ENCODE measurements around the gene ADGRL4.

- TF ChIP-seq CREB1 (CRISPR knock-in tag; IDR thresholded peaks at IDR 0.05; ENCODE audit: low read depth) = no peak
- TF ChIP-seq EZH2 (IDR thresholded peaks at IDR 0.05; ENCODE audit: low read depth, unreplicated experiment) = no peak
- TF ChIP-seq, protein P1, sequence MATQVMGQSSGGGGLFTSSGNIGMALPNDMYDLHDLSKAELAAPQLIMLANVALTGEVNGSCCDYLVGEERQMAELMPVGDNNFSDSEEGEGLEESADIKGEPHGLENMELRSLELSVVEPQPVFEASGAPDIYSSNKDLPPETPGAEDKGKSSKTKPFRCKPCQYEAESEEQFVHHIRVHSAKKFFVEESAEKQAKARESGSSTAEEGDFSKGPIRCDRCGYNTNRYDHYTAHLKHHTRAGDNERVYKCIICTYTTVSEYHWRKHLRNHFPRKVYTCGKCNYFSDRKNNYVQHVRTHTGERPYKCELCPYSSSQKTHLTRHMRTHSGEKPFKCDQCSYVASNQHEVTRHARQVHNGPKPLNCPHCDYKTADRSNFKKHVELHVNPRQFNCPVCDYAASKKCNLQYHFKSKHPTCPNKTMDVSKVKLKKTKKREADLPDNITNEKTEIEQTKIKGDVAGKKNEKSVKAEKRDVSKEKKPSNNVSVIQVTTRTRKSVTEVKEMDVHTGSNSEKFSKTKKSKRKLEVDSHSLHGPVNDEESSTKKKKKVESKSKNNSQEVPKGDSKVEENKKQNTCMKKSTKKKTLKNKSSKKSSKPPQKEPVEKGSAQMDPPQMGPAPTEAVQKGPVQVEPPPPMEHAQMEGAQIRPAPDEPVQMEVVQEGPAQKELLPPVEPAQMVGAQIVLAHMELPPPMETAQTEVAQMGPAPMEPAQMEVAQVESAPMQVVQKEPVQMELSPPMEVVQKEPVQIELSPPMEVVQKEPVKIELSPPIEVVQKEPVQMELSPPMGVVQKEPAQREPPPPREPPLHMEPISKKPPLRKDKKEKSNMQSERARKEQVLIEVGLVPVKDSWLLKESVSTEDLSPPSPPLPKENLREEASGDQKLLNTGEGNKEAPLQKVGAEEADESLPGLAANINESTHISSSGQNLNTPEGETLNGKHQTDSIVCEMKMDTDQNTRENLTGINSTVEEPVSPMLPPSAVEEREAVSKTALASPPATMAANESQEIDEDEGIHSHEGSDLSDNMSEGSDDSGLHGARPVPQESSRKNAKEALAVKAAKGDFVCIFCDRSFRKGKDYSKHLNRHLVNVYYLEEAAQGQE (IDR thresholded peaks at IDR 0.05; ENCODE audit: unreplicated experiment) = no peak
- TF ChIP-seq, protein P2, sequence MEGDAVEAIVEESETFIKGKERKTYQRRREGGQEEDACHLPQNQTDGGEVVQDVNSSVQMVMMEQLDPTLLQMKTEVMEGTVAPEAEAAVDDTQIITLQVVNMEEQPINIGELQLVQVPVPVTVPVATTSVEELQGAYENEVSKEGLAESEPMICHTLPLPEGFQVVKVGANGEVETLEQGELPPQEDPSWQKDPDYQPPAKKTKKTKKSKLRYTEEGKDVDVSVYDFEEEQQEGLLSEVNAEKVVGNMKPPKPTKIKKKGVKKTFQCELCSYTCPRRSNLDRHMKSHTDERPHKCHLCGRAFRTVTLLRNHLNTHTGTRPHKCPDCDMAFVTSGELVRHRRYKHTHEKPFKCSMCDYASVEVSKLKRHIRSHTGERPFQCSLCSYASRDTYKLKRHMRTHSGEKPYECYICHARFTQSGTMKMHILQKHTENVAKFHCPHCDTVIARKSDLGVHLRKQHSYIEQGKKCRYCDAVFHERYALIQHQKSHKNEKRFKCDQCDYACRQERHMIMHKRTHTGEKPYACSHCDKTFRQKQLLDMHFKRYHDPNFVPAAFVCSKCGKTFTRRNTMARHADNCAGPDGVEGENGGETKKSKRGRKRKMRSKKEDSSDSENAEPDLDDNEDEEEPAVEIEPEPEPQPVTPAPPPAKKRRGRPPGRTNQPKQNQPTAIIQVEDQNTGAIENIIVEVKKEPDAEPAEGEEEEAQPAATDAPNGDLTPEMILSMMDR (conservative IDR thresholded peaks at IDR 0.05; ENCODE audit: low read depth in 2 of 2) = no peak
- TF ChIP-seq POLR2AphosphoS5 (IDR thresholded peaks at IDR 0.05; ENCODE audit: low read depth) = no peak
- TF ChIP-seq EZH2phosphoT487 (IDR thresholded peaks at IDR 0.05; ENCODE audit: unreplicated experiment) = no peak
- no peak for TF ChIP-seq STAT1 (IDR thresholded peaks at IDR 0.05; ENCODE audit: unreplicated experiment)
- no peak for TF ChIP-seq JUNB (IDR thresholded peaks at IDR 0.05; ENCODE audit: unreplicated experiment)
- no peak for TF ChIP-seq ETS1 (IDR thresholded peaks at IDR 0.05)
- TF ChIP-seq ZNF114 (CRISPR knock-in tag; IDR thresholded peaks at IDR 0.05) = no peak
Observed at GRCh38 chr1:78958711-78959110, 47.8 kb downstream of the ADGRL4 start.

All from GM23338 (cell line).